Endothelial cell of hepatic sinusoid (primary cell): ENCODE data around the gene PDIK1L.

Experiments used
- in situ Hi-C: cut with HindIII; loops from 2 replicates; pipeline ENCODE4 v1.10.0; 2017; ENCODE audit warnings: low sequenced_read_pairs

PDIK1L gene

GRCh38 chr1:26168410-26169197 lies 57.0 kb downstream of the PDIK1L start, which contains the start of gene C1orf232:
Gene C1orf232 (minus strand): TSS chr1:26168963. CDS start chr1:26168499, 464 bp downstream.
- in situ Hi-C loops: loop anchor here (5.0 kb wide), 3 partner anchors 59 to 96 kb away; no protein-coding TSS in a partner anchor

- in situ Hi-C loops: loop anchor here (5.0 kb wide), 3 partner anchors 58 to 97 kb away; no protein-coding TSS in a partner anchor
These were observed 57.6 kb downstream of the PDIK1L start for GRCh38 chr1:26169198-26169554.

DNA sequence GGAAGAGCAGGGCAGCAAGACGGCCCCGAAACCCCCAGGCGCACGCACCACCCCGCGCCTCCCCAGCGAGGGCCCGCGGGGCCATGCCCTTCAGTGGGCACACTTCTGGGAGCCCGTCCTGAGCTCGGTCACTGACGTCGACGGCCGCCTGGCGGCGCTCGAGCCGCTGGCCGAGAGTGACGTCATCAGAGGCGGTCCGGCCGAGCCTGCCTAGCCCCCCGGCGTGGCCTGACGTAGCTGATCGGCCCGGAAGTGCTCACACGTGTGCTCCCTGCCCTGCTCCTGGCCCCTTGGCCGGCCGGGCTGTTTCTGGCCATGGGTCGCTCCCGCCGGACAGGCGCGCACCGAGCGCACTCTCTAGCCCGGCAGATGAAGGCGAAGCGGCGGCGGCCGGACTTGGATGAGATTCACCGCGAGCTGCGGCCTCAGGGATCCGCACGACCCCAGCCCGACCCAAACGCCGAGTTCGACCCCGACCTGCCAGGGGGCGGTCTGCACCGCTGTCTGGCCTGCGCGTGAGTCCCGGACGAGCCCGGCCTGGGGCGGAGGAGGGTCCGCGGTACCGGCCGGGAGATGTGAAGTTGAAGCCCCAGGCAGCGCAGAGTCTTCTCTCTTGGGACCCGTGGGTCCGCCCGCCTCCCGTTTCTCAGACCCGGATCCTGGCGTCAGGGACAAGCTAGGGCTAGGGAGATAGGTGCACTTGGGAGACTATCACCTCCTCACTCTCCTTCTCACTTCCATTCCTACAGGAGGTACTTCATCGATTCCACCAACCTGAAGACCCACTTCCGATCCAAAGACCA lies 58.2 kb downstream of the PDIK1L start, which contains the start of gene ZNF593:
TSS of gene ZNF593 (plus strand) at position 240 of the 803 bp plus-strand sequence. CDS start at position 316, 76 bp downstream.
- in situ Hi-C loops: loop anchor here (5.0 kb wide), 3 partner anchors 57 to 98 kb away; no protein-coding TSS in a partner anchor

DNA sequence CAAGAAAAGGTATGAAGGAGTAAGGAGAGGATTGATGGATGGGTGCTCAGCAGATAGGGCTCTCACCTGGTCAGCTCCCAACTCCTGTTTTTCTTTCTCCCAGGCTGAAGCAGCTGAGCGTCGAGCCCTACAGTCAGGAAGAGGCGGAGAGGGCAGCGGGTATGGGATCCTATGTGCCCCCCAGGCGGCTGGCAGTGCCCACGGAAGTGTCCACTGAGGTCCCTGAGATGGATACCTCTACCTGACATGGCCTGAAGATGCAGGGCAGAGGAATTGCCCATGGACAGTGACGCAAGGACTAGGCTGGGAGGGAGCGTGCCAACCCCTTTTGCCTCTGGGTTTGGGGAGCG lies 58.8 kb downstream of the PDIK1L start:
- in situ Hi-C loops: no loop called here

- in situ Hi-C loops: no loop called here
These were observed 59.8 kb downstream of the PDIK1L start, which contains the start of gene ZNF593OS for GRCh38 chr1:26171084-26172072. Gene ZNF593OS (minus strand): TSS chr1:26171832. CDS start chr1:26171661, 171 bp downstream.
